Body of pancreas (tissue), 4 donors: Measurements from ENCODE around the gene CRBN.

Source experiments
- POLR2A ChIP-seq, 3 donors: fragments of 450-650 bp; IDR thresholded peaks; one replicate each; pipeline ENCODE4 v1.6.1; 2016; ENCODE audit warnings: antibody characterized with exemption in 3 of 3, mild to moderate bottlenecking in 2 of 3
- TF ChIP-seq, protein P1 (sequence below), 7 experiments: fragments of 450-650 bp in 4 of 7; fragments of 200-600 bp in 3 of 7; sonication (generic) in 3 of 7; IDR thresholded peaks; one replicate each; pipeline ENCODE4 v1.5.1; 2016 to 2019; ENCODE audit warnings: antibody characterized with exemption in 7 of 7

DNA sequence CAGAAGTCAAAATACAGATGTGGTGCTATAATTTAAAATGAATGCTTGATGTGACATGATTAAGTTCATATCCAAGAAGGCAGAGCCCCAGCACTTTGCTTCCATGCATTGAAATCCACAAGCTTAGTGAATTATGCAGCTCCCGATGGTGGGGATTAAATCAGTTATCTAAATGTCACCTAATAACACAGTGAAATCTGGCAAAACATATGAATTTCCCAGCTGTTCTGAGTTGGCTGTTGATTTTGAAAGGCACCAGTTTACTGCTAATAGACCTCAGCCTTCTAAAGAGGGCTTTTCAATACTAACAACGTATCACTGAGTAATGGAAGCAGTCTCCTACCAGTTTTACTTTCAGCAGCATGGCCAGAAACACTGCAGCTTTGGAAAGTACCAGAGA is 19.8 kb upstream of the CRBN start:
- TF ChIP-seq, protein P1, sequence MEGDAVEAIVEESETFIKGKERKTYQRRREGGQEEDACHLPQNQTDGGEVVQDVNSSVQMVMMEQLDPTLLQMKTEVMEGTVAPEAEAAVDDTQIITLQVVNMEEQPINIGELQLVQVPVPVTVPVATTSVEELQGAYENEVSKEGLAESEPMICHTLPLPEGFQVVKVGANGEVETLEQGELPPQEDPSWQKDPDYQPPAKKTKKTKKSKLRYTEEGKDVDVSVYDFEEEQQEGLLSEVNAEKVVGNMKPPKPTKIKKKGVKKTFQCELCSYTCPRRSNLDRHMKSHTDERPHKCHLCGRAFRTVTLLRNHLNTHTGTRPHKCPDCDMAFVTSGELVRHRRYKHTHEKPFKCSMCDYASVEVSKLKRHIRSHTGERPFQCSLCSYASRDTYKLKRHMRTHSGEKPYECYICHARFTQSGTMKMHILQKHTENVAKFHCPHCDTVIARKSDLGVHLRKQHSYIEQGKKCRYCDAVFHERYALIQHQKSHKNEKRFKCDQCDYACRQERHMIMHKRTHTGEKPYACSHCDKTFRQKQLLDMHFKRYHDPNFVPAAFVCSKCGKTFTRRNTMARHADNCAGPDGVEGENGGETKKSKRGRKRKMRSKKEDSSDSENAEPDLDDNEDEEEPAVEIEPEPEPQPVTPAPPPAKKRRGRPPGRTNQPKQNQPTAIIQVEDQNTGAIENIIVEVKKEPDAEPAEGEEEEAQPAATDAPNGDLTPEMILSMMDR (IDR thresholded peaks at IDR 0.05) = no peak
- no peak for TF ChIP-seq POLR2A (IDR thresholded peaks at IDR 0.05)
